Measurements from ENCODE around the gene IMPACT. TPM values are rescaled to one million over a fixed set of nuclear protein-coding genes. Genes with fewer than 3 reads are reported as not detected.
A peak's percentile ranks its signal among the peaks of the same experiment; 100 is the strongest.

IMPACT gene
- polyA plus RNA-seq, 2 of the 4 experiments (the other 2 are of a cell fraction), result 10.9 to 27.1 TPM

DNA sequence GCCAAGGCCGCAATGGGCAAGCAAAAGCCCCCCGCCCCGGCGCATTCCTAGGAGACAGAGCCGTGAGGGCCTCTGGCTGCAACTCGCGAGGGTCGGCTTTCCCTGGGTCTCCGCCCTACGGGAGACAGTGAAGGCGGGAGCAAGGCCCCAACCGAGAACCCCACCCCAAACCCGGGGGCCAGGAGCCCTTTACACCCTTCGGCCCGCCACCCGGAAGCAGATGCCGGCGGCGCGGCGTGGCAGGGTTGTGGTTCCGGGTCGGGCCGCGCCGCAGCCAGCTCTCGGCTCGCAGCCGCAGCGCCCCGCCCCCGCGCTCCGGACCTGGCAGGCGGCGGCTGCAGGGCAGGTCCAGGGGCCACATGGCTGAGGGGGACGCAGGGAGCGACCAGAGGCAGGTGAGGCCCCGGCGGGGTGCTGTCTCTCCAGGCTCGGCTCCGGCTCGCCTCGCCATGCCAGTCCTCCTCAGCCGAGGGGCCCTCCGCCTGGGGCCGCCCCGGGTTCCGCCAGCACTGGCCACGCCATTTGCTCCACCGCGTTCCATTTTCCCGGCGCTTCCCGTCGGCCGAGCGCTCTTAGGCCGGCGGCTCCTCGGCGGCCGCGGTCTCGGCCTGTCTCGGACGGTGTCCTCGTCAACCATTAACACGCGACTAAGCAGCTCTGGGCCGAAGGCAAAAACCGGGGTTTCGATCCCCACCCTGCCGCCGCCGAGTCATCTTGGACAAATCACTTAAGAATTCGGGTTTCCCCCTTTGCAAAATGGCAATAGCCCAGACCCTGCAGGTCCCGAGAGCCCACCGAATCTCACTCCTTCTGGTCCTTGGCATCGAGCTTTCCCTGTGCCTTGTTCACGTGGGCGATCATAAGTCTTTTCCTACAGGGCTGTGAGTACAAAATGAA, at the start of gene IMPACT (continued):
- TF ChIP-seq CEBPB (IDR thresholded peaks at IDR 0.05) (no peak), ZFP36 (IDR thresholded peaks at IDR 0.05; ENCODE audit: borderline replicate concordance, partially characterized antibody) (no peak), HDAC2 (IDR thresholded peaks at IDR 0.05) (no peak), SMC3 (IDR thresholded peaks at IDR 0.05) (no peak), ZNF302 (CRISPR knock-in tag; IDR thresholded peaks at IDR 0.05) (peak; percentile 37; the same call in 1 of the 2 replicates), PHF8 (IDR thresholded peaks at IDR 0.05; ENCODE audit: borderline replicate concordance, low read depth) (peak; percentile 74), NPAS2 (CRISPR knock-in tag; IDR thresholded peaks at IDR 0.05; ENCODE audit: borderline replicate concordance) (no peak), USF2 (IDR thresholded peaks at IDR 0.05) (no peak), ELK1 (IDR thresholded peaks at IDR 0.05; ENCODE audit: low read depth, low read length) (no peak), ZC3H11A (IDR thresholded peaks at IDR 0.05) (no peak), FOSL2 (IDR thresholded peaks at IDR 0.05) (no peak), FOSL2 (CRISPR knock-in tag; IDR thresholded peaks at IDR 0.05) (no peak), GATA3 (IDR thresholded peaks at IDR 0.05; ENCODE audit: borderline replicate concordance) (no peak), FOXS1 (CRISPR knock-in tag; IDR thresholded peaks at IDR 0.05) (no peak), CBX8 (IDR thresholded peaks at IDR 0.05) (no peak), RNF2 (IDR thresholded peaks at IDR 0.05; ENCODE audit: borderline replicate concordance, low read depth) (no peak), REST (IDR thresholded peaks at IDR 0.05) (no peak), TP53 (CRISPR knock-in tag; IDR thresholded peaks at IDR 0.05) (peak; percentile 73; the same call in 1 of the 2 replicates), NR3C1 (IDR thresholded peaks at IDR 0.05) (no peak), CHD2 (IDR thresholded peaks at IDR 0.05; ENCODE audit: low read length, partially characterized antibody) (no peak), HOXA7 (CRISPR knock-in tag; IDR thresholded peaks at IDR 0.05) (no peak), ATOH8 (CRISPR knock-in tag; IDR thresholded peaks at IDR 0.05; ENCODE audit: low read depth) (0 out of 2 replicates have a peak, but pooled peaks have one; percentile 70)
- TF ChIP-seq, protein P1, sequence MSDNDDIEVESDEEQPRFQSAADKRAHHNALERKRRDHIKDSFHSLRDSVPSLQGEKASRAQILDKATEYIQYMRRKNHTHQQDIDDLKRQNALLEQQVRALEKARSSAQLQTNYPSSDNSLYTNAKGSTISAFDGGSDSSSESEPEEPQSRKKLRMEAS (IDR thresholded peaks at IDR 0.05), result peak; percentile 91
